Measurements from ENCODE around the gene KIAA0753. TPM values are rescaled to one million over a fixed set of nuclear protein-coding genes. Genes with fewer than 3 reads are reported as not detected.
"Not testable (repeated sequence)": the region's sequence is repeated elsewhere in the genome, so short reads cannot be mapped to it uniquely, and the experiment has no call there.

Gene KIAA0753
- total RNA-seq, 1 experiment from 2014 or later, result 5.7 TPM

DNA sequence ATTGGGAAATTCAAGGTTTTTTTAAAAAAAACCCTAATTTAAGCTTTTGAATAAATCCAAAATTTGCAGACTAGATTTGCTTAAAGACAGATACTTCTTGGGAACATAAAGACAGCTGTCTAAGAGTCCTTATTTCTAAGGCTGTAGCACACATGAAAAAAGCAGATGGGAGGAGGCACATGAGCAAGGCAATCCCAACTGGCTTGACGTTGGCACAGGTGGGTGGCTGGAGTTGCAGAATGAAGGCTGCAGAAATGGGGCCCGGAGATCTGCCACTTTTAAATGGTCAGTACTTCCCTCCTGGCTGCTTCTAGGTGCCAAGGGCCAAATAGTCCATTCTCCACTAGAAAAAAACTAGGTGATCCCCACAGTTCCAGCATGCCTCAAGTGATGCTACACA lies 4.4 kb downstream of the KIAA0753 start:
- peaks cover 27% of the 10 kb centered on the region for H3K36me3 ChIP-seq
- no peaks in the 10 kb centered on the region for H3K27me3 ChIP-seq
- no peak for DNase-seq
- no peaks in the 10 kb centered on the region for H3K9me3 ChIP-seq
- no peak overlapping the region for H3K4me3 ChIP-seq

DNA sequence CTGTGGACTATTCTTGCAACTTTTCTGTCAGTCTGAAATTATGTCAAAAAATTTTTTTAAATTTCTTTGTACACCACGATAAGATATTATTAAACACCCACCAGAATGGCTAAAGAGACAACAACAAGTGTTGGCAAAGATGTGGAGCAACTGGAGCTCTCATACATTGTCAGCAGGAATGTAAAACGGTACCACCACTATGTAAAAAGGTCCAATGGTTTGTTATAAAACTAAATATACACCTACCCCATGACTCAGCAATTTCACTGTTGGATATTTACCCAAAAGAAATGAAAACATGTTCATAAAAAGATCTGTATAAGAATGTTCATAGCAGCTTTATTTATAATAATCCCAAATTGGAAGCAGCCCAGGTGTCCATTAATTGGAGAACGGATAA lies 7.2 kb downstream of the KIAA0753 start:
- no peaks in the 10 kb centered on the region for H3K9me3 ChIP-seq
- H3K27me3 ChIP-seq, result no peaks in the 10 kb centered on the region
- H3K4me3 ChIP-seq, result no peak overlapping the region
- H3K36me3 ChIP-seq, result peaks cover 30% of the 10 kb centered on the region
- DNase-seq, result no peak

DNA sequence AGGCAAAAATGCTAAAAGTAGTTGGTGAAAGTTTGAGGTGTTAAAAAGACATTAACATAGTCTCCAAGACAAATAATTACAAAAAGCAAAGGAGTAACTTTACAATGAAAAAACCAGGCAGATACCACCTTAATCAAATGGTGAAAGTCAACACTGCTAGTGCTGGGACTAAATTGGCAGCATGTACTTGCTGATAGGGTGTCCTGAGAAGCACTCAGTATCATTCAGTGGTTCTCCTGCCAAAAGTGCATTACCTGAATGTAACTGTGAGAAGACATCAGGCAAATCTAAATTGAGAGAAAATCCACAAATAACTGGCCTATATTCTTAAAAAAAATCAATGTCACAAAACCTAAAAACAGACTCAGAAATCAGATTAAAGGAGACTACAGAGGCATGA lies 8.0 kb downstream of the KIAA0753 start:
- Histone ChIP-seq H3K9me3 (no peaks in the 10 kb centered on the region), H3K27me3 (no peaks in the 10 kb centered on the region), H3K4me3 (no peak overlapping the region), H3K36me3 (peaks cover 33% of the 10 kb centered on the region)
- no peak for DNase-seq

DNA sequence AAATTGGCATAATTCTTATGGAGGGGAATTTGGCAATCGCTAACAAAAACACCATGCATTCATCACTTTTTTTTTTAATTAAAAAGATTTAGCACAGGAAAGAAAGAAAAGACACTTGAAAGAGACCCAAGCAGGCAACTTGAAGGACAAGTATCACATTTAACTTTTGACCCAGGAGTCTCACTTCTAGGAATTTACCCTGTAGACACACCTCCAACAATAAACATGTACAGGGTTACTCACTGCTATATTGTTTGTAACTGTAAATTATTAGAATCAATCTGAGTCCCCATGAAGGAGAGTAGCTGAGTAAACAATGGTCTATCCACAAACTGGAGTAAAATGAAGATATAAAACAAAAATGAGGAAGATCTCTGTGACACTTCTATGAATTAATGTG lies 10.1 kb downstream of the KIAA0753 start:
- Histone ChIP-seq H3K4me3 (no peak overlapping the region), H3K9me3 (no peaks in the 10 kb centered on the region), H3K27me3 (no peaks in the 10 kb centered on the region), H3K36me3 (peaks cover 39% of the 10 kb centered on the region)
- no peak for DNase-seq

DNA sequence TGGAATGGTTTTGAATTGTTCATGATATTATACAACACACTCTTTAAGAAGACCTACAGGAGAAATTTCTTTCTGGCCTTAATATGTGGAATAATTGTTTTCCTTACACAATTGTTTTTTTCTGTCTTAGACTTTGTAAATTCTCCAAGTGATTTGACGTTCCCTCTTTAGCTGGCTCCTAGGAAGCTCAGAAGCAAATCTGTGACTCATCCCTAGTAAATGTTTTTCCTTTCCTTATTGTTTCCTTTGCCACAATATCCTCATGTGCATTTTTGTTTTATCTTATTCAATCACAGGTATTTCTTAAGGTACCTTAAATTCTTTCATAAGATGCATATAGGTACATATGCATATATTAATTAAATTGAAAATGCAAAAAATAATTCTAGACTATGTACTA lies 13.5 kb downstream of the KIAA0753 start:
- no peak for DNase-seq
- Histone ChIP-seq H3K4me3 (no peak overlapping the region), H3K36me3 (peaks cover 30% of the 10 kb centered on the region), H3K27me3 (no peaks in the 10 kb centered on the region), H3K9me3 (no peaks in the 10 kb centered on the region)

DNA sequence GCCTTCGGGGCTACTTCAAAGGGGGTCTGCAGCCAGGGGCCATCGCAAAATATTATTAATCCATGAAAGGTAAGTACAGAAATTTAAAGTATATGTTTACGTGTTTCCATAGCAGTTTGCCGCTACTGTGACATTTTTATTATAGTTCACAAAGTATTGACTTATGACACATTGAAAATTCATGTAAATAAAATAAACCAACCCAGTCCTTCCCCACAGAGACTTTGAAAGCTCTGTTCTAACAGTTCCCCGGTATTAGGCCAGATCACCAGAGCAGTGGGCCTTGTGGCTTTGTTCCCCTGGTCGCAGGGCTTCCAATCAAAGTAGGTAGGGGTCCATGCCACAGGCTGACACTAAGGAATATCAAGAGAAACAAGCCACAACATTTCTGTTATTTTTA lies 13.9 kb downstream of the KIAA0753 start:
- no peaks in the 10 kb centered on the region for H3K9me3 ChIP-seq
- no peaks in the 10 kb centered on the region for H3K27me3 ChIP-seq
- no peak overlapping the region for H3K4me3 ChIP-seq
- DNase-seq, result no peak
- peaks cover 30% of the 10 kb centered on the region for H3K36me3 ChIP-seq

DNA sequence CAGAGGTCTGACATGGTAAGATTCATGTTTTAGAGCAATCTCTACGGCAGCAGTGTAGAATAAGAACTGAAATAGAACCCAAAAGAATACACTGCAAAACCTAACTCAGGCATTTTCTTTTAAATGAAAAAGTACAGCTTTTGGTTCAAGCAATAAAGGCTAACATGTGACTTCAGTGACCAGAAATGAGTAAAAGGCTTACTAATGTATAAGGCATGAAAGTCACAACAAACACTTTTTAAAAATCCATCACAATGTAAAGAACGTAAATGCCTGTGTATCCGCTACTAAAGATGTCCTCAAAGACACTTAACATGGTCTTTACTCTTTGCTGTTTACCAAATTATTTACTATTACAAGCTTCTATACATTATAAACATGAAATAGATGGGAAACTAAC lies 16.6 kb downstream of the KIAA0753 start:
- Histone ChIP-seq H3K9me3 (no peaks in the 10 kb centered on the region), H3K27me3 (no peaks in the 10 kb centered on the region), H3K36me3 (peaks cover 37% of the 10 kb centered on the region), H3K4me3 (no peak overlapping the region)
- no peak for DNase-seq

DNA sequence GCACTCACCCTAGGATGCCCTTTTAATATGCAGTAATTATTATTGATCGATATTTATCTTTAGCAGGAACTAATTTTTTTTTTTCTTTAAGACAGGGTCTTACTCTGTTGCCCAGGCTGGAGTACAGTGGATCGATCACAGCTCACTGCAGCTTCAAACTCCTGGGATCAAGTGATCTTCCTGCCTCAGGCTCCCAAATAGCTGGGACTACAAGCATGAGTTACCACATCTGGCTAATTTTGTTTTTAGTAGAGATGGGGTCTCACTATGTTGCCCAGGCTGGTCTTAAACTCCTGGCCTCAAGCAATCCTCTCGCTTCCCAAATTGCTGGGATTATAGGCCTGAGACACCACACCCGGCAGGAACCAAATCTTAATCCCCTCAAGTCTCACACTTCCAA lies 29.3 kb downstream of the KIAA0753 start:
- Histone ChIP-seq H3K36me3 (peaks cover 22% of the 10 kb centered on the region), H3K27me3 (no peaks in the 10 kb centered on the region), H3K4me3 (no peak overlapping the region), H3K9me3 (no peaks in the 10 kb centered on the region)
- no peak for DNase-seq

DNA sequence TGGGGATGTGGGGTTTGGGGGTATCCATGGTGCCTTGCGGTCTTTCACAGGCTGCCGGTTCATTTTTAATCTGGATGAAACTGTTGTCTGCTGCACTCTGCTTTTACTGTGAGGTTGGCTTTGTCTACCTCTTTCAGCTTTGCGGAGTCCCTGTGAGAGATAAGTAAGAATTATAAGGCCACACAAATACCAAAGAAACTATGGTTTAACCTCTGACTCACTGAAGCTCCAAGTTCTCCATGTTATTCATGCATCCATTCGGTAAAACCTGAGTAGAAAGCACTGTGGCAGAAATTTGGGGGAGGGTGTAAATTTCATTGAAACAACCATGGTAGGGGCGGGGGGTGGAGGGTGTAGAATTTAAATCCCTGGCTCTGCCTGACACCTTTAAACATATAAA lies 30.5 kb downstream of the KIAA0753 start:
- H3K9me3 ChIP-seq, result no peaks in the 10 kb centered on the region
- no peaks in the 10 kb centered on the region for H3K27me3 ChIP-seq
- H3K36me3 ChIP-seq, result peaks cover 25% of the 10 kb centered on the region
- no peak overlapping the region for H3K4me3 ChIP-seq
- no peak for DNase-seq

DNA sequence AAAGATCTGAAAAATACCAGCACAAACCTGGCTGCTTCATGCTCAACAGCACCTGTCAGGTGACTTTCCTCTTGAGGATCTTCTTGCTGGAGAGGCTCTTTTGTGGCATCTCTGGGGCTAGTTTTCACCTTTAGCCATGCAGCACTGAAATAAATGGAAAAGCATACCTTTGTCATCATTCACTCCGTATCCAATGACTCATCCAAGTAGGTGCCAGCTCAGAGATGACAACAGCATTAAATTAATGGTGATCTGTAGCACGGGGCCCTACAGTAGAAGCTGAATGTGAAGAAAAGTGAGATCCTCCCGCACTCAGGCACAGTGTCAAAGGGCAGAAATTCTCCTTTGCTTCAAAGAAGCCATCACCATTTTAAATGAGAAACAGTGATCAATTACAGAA lies 32.2 kb downstream of the KIAA0753 start:
- no peaks in the 10 kb centered on the region for H3K27me3 ChIP-seq
- no peaks in the 10 kb centered on the region for H3K9me3 ChIP-seq
- H3K4me3 ChIP-seq, result no peak overlapping the region
- DNase-seq, result no peak
- peaks cover 25% of the 10 kb centered on the region for H3K36me3 ChIP-seq

DNA sequence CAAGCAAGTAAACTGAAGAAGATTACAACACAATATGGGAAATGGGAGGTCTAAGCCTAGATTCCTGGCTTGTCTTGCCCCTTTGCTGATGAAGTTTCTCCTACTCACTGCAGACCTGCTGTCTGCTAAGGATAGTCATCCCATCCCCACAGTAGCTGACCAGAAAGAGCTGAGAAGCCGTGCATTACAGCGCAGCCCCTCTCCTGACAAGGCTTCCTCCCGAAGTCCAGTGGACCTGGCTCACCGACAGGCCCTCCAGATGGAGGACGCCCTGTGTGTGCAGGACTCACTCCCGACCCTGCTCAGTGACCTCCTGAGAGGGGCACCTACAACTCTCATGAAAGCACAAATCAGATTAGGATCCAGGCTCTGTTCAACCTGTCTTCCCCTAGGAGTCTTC lies 35.4 kb downstream of the KIAA0753 start:
- H3K9me3 ChIP-seq, result no peaks in the 10 kb centered on the region
- no peak overlapping the region for H3K4me3 ChIP-seq
- H3K36me3 ChIP-seq, result peaks cover 29% of the 10 kb centered on the region
- no peak for DNase-seq
- H3K27me3 ChIP-seq, result no peaks in the 10 kb centered on the region

DNA sequence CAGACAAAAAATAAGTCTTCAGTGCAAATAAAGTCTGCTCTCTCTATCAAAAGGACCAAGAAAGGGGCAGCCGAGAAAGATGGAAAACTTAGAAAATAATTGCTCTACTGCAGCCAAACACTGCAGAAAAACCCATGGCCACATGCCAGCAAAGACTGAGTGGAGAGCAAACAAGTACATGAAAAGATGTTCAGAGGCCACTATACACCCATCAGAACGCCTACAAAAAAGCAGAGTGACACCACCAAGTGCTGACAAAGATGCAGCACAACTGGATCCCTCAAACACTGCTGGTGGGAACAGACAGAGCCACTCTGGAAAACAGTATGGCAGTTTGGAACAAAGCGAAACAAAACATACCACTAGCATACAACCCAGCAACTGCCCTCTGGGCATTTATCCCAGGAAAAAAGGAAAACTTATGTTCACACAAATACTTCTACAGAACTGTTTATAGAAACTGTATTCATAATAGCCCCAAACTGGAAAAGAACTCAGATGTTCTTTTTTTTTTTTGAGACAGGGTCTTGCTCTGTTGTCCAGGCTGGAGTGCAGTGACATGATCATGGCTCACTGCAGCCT lies 36.7 kb downstream of the KIAA0753 start:
- DNase-seq, result no peak
- Histone ChIP-seq H3K36me3 (peaks cover 24% of the 10 kb centered on the region), H3K4me3 (no peak overlapping the region), H3K9me3 (no peaks in the 10 kb centered on the region), H3K27me3 (no peaks in the 10 kb centered on the region)

DNA sequence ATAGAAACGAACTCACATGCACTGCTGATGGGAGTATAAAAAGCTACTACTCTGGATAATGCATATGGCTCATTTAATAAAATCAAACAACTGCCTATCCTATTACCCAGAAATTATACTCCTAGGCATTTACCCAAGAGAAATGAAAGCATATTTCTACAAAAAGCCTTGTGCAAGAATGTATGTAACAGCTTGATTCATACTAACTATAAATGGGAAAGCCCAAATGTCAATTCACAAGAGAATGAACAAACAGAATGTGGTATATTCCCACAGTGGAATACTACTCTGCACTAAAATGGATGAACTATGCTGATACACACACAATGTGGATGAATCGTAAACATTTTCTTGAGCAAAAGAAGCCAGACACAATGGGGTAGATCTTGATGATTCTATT lies 38.4 kb downstream of the KIAA0753 start:
- Histone ChIP-seq H3K36me3 (peaks cover 16% of the 10 kb centered on the region), H3K9me3 (no peaks in the 10 kb centered on the region), H3K4me3 (no peak overlapping the region), H3K27me3 (no peaks in the 10 kb centered on the region)
- no peak for DNase-seq

DNA sequence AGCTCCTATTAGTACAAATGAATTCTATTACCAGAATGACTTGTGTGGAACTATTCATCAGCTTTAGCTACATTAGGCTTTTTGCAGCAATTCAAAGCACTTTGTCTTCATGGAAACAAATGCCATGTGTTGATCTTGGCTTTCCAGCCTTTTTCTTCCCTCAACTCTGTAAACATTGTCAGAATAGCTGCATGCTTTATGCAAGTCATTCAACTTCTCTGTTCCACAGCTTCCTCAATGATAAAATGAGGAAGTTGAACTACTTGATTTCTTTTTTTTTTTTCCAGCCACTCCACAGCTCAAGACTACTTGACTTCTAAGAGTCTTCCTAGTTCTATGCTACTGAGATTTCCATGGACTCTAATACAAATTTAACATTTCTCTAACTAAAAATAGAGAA lies 41.1 kb downstream of the KIAA0753 start:
- Histone ChIP-seq H3K27me3 (no peaks in the 10 kb centered on the region), H3K9me3 (no peaks in the 10 kb centered on the region), H3K4me3 (no peak overlapping the region), H3K36me3 (peaks cover 14% of the 10 kb centered on the region)
- no peak for DNase-seq

DNA sequence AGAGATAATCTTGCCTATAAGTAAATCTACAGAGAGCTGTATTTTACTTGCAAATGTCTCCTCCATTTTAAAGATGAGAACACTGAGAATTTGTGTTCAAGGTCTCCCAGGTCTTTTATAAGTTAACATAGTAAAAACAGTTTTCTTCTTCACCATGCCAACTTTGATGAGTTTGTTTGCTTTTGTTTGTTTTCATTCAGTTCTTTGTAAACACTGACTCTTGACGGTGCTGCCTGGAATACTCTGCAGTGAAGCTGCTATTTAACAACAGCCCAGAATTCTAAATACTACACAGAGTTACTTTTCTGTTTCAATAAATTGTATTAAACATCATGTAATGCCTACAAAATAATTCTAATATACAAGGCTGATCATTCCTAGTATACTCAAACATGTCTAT lies 42.8 kb downstream of the KIAA0753 start:
- Histone ChIP-seq H3K9me3 (no peaks in the 10 kb centered on the region), H3K36me3 (peaks cover 14% of the 10 kb centered on the region), H3K4me3 (no peak overlapping the region), H3K27me3 (no peaks in the 10 kb centered on the region)
- no peak for DNase-seq

DNA sequence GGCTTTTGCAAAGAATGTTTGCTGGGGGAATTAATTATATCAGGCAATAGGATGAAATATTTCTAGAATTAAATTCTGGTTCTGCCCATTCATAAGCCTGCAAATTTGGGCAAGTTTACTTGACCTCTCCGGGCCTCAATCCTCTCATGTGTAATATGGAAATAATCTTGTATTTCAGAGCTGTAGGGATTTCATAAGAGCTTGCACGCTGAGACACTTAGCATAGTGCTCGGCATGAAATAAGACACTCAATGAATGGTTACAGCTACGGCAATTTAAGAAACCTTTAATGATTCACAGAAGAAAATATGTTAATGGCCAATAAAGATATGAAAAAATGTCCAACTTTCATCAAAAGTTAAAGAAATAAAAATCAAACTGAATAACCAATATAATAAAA lies 43.6 kb downstream of the KIAA0753 start:
- H3K4me3 ChIP-seq, result no peak overlapping the region
- no peaks in the 10 kb centered on the region for H3K9me3 ChIP-seq
- no peak for DNase-seq
- no peaks in the 10 kb centered on the region for H3K27me3 ChIP-seq
- H3K36me3 ChIP-seq, result peaks cover 14% of the 10 kb centered on the region

DNA sequence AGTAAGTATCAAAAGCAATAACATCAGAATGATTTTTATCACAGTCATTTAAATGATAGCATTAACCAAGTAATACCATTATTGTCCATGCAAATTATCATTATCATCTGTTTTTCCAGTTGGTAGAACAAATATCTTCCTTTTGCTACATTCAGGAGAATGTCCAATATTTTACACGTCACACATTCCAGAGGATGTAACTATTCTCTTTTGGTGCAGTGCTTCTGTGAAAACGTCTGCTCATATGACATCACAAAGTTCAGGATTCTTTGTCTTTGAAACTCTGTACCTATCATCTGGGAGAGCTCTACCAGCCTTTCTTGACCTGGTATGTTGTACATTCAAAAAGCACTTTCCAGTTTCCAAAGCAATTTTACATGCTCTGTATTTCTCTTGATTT lies 44.0 kb downstream of the KIAA0753 start:
- Histone ChIP-seq H3K36me3 (peaks cover 9% of the 10 kb centered on the region), H3K27me3 (no peaks in the 10 kb centered on the region), H3K4me3 (no peak overlapping the region), H3K9me3 (no peaks in the 10 kb centered on the region)
- DNase-seq, result no peak

DNA sequence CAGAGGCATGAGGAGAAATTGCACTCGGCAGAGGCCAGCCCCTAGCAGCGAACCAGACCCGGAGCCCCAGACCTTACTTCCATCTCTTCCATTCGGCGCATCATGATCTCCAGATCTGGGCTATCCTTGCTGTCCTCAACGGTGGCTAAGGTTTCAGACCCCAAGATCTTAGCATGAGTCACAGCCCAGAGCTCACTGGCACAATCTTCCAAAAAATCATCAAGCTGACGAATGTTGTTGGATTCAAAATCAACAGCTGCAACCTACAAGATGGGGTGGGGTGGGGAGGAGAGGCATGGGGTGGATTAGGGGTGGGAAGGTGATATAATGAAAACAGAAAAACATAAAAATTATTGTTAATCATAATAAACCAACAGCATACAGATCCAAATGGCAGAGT lies 44.4 kb downstream of the KIAA0753 start:
- DNase-seq, result no peak
- Histone ChIP-seq H3K9me3 (no peaks in the 10 kb centered on the region), H3K27me3 (no peaks in the 10 kb centered on the region), H3K4me3 (no peak overlapping the region), H3K36me3 (peaks cover 9% of the 10 kb centered on the region)

DNA sequence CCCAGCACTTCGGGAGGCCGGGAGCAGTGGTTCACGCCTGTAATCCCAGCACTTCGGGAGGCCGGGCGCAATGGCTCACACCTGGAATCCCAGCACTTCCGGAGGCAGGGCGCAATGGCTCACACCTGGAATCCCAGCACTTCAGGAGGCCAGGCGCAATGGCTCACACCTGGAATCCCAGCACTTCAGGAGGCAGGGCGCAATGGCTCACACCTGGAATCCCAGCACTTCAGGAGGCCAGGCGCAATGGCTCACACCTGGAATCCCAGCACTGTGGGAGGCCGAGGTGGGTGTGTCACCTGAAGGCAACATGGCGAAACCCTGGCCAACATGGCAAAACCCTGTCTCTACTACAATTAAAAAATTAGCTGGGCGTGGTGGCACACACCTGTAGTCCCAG lies 47.1 kb downstream of the KIAA0753 start:
- not testable (repeated sequence) for H3K4me3 ChIP-seq, H3K9me3 ChIP-seq, H3K36me3 ChIP-seq, H3K27me3 ChIP-seq, DNase-seq
